Right renal pelvis (tissue), 4 donors: ENCODE measurements around the gene PSMA8. TPM values are rescaled to one million over a fixed set of nuclear protein-coding genes. Genes with fewer than 3 reads are reported as not detected.
"Not testable (repeated sequence)": the region's sequence is repeated elsewhere in the genome, so short reads cannot be mapped to it uniquely, and the experiment has no call there.

Experiments used
- DNase-seq, 4 donors: peaks; one replicate each; pipeline ENCODE4 v3.0.0-alpha.2; 2013; ENCODE audit warnings: low read depth in 4 of 4, low spot score in 3 of 4, missing footprints in 1 of 4
- polyA plus RNA-seq, 4 donors: library from polyadenylated mRNA; unstranded; fragments of 120-200 nt; gene quantifications; one replicate each; pipeline ENCODE4 v1.2.1, GENCODE V29; 2013; ENCODE audit not compliant: insufficient read length in 4 of 4

The PSMA8 gene
- polyA plus RNA-seq, 4 donors = not detected

DNA sequence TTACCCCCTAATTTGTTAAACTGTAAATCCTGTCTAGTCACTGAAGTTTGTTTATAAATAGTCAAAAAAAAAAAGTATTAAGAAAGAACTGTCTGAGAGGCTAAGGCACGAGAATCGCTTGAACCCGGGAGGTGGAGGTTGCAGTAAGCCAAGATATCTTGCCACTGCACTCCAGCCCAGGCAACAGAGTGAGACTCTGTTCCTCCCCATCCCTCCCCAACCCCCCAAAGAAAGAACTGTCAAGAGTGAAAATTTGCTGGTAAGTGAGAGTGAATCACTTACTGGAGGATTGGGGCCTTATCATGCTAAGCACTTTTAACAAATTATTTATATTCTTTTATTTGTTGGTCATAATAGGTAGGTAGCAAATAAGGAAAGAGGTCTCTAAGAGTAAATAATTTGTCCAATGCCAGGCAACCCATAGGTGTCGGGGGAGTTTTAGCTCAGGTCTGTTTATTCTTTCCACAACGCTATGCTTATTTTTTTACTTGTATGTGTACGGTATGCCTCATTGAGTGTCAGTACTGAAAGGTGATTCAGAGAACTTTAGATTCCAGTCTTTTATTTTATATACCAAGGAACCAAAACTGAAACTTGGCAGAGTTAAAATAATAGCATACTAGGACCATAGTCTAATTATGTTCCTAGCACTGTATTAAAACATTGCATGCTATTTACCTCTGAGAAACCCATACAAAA lies 95.0 kb downstream of the PSMA8 start:
- no peak for DNase-seq

DNA sequence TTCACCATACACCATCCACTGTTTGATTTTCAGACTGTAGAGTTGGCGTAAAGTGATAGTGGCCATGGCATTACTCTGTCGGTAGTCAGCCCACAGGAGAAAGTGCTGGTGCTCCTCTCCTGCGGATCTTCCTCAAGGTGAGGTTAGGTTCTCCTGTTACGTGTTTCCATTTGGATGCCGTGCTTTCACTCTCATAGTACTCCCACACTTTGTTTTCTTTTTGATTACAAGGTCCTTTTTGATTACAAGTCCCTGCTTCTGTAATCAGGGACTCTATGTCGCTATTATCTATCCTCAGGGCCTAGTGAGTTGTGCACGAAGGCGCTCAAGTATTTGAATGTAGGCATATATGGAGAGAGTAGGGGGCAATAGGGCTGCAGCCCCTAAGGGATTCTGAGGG lies 96.8 kb downstream of the PSMA8 start:
- no peak for DNase-seq

DNA sequence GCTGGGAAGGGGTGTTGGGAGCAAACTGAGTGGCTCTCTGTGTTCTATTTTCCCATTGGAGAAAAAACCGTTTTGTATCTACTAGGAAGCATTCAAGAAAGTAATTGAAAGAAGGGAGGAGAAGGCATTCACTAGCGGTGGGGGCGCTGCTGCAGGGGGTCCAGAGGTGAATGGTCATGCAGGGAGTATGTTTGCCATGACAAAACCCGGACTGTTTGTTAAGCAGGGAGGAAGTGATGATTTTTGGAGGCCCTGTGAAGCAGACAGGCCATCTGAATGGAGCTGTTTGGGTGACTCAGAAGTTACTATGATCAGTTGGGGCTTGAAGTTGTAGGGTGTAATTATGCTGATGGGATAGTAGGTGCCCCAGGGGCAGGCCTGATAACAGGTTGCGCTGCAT lies 99.5 kb downstream of the PSMA8 start:
- DNase-seq = no peak

DNA sequence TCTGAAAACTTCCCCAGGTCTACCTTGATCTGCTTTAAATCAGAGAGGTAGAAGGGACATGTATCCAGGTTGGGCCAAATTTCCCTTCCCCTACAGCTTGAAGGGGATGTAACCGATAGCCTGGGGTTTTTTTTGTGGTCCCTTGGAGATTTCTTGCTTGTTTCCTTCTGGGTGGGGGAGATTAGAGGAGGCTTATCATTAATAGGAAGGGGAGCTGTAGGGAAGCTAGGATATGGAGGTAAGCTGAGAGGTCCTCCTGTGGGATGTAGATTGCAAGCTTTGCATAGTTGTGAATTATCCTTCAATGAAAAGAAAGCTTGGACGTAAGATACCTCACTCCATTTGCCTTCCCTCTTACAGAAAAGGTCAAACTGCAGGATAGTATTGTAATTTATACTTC lies 103.7 kb downstream of the PSMA8 start:
- DNase-seq = not testable (repeated sequence)

DNA sequence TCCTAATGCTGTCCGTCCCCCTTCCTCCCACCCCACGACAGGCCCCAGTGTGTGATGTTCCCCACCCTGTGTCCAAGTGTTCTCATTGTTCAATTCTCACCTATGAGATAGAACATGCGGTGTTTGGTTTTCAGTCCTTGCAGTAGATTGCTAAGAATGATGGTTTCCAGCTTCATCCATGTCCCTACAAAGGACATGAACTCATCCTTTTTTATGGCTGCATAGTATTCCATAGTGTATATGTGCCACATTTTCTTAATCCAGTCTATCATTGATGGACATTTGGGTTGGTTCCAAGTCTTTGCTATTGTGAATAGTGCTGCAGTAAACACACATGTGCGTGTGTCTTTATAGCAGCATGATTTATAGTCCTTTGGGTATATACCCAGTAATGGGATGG lies 105.0 kb downstream of the PSMA8 start:
- DNase-seq = not testable (repeated sequence)

DNA sequence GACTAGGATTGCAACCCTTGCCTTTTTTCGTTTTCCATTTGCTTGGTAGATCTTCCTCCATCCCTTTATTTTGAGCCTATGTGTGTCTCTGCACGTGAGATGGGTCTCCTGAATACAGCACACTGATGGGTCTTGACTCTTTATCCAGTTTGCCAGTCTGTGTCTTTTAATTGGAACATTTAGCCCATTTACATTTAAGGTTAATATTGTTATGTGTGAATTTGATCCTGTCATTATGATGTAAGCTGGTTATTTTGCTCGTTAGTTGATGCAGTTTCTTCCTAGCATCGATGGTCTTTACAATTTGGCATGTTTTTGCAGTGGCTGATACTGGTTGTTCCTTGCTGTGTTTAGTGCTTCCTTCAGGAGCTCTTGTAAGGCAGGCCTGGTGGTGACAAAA lies 108.7 kb downstream of the PSMA8 start:
- not testable (repeated sequence) for DNase-seq

Other genes with a start within 250 kb of the PSMA8 start
- gene SS18, start 43.3 kb upstream of the PSMA8 start, polyA plus RNA-seq = 100 to 1,000 TPM in 3 of 4 donors, 10 to 100 TPM in 1; 77.1 to 110 (median 106) TPM
- 1 to 10 TPM; 4.2 to 6.0 (median 5.2) TPM for gene TAF4B, start 92.6 kb downstream of the PSMA8 start, polyA plus RNA-seq